Measurements from ENCODE around the gene ZNF827.

ZNF827 gene

GRCh38 chr4:145887241-145887991, 51.2 kb downstream of the ZNF827 start:
- DNase-seq, result no peak

GRCh38 chr4:145886871-145887240, 51.8 kb downstream of the ZNF827 start:
- DNase-seq, result no peak

GRCh38 chr4:145885666-145886065, 53.0 kb downstream of the ZNF827 start:
- no peak for DNase-seq

- DNase-seq, result no peak
Measured at GRCh38 chr4:145884775-145885174, 53.8 kb downstream of the ZNF827 start.

- DNase-seq, result no peak
Measured at GRCh38 chr4:145883101-145883694, 55.4 kb downstream of the ZNF827 start.

- DNase-seq, result no peak
Measured at GRCh38 chr4:145882604-145883003, 56.0 kb downstream of the ZNF827 start.

- DNase-seq, result no peak
Measured at GRCh38 chr4:145881989-145882388, 56.6 kb downstream of the ZNF827 start.

GRCh38 chr4:145881576-145881975, 57.0 kb downstream of the ZNF827 start:
- DNase-seq, result no peak

GRCh38 chr4:145880355-145880960, 58.2 kb downstream of the ZNF827 start:
- DNase-seq, result no peak

- no peak for DNase-seq
Measured at GRCh38 chr4:145879598-145879997, 59.0 kb downstream of the ZNF827 start.

GRCh38 chr4:145878501-145879435, 59.9 kb downstream of the ZNF827 start:
- no peak for DNase-seq

GRCh38 chr4:145876531-145877180, 62.0 kb downstream of the ZNF827 start:
- no peak for DNase-seq

GRCh38 chr4:145873901-145874300, 64.7 kb downstream of the ZNF827 start:
- no peak for DNase-seq

GRCh38 chr4:145871209-145871608, 67.4 kb downstream of the ZNF827 start:
- DNase-seq, result no peak

GRCh38 chr4:145870155-145871020, 68.2 kb downstream of the ZNF827 start:
- DNase-seq, result no peak

GRCh38 chr4:145868637-145869409, 69.8 kb downstream of the ZNF827 start:
- DNase-seq, result no peak

GRCh38 chr4:145867406-145867805, 71.2 kb downstream of the ZNF827 start:
- no peak for DNase-seq

GRCh38 chr4:145866991-145867390, 71.6 kb downstream of the ZNF827 start:
- DNase-seq, result no peak

- DNase-seq, result no peak
Measured at GRCh38 chr4:145865274-145865941, 73.2 kb downstream of the ZNF827 start.

GRCh38 chr4:145863191-145863590, 75.4 kb downstream of the ZNF827 start:
- no peak for DNase-seq
